A549 (cell line): ENCODE data around the gene RGS17.

Source experiments
- CHD2 ChIP-seq: fragments of 150-350 bp; IDR thresholded peaks from 2 replicates; pipeline ENCODE4 v1.6.1; 2014; ENCODE audit warnings: low read length; ENCODE audit not compliant: partially characterized antibody
- EP300 ChIP-seq, 2 experiments: fragments of >200 bp; sonication (Bioruptor Twin); formaldehyde crosslinking; IDR thresholded peaks; 2 replicates in 1 of 2; 3 replicates in 1 of 2; pipeline ENCODE4 v1.6.1; 2016 to 2017
- FOSL2 ChIP-seq, 2 experiments: fragments of 450-650 bp in 1 of 2; fragments of >200 bp in 1 of 2; sonication (Bioruptor Twin) in 1 of 2; formaldehyde crosslinking; IDR thresholded peaks; 2 replicates each; pipeline versions ENCODE4 v1.5.0 to v1.6.1; 2016 to 2020; ENCODE audit warnings: mild to moderate bottlenecking in 1 of 2, moderate library complexity in 1 of 2
- MYC ChIP-seq: IDR thresholded peaks from 2 replicates; pipeline ENCODE4 v1.6.1; 2012; ENCODE audit warnings: mild to moderate bottlenecking, inconsistent platforms, low read length, improper control_type of control experiment, borderline replicate concordance
- SREBF2 ChIP-seq: fragments of 450-650 bp; IDR thresholded peaks from 2 replicates; pipeline ENCODE4 v1.6.1; 2014; ENCODE audit warnings: mild to moderate bottlenecking, moderate library complexity
- TF ChIP-seq, protein P1 (sequence below): fragments of >200 bp; sonication (Bioruptor Twin); formaldehyde crosslinking; IDR thresholded peaks from 3 replicates; pipeline ENCODE4 v1.5.1; 2016

- TF ChIP-seq SREBF2 (no peak), FOSL2 (IDR thresholded peaks at IDR 0.05) (no peak), FOSL2 (CRISPR knock-in tag; IDR thresholded peaks at IDR 0.05) (no peak), MYC (no peak), CHD2 (no peak), EP300 (IDR thresholded peaks at IDR 0.05) (no peak)
- TF ChIP-seq, protein P1, sequence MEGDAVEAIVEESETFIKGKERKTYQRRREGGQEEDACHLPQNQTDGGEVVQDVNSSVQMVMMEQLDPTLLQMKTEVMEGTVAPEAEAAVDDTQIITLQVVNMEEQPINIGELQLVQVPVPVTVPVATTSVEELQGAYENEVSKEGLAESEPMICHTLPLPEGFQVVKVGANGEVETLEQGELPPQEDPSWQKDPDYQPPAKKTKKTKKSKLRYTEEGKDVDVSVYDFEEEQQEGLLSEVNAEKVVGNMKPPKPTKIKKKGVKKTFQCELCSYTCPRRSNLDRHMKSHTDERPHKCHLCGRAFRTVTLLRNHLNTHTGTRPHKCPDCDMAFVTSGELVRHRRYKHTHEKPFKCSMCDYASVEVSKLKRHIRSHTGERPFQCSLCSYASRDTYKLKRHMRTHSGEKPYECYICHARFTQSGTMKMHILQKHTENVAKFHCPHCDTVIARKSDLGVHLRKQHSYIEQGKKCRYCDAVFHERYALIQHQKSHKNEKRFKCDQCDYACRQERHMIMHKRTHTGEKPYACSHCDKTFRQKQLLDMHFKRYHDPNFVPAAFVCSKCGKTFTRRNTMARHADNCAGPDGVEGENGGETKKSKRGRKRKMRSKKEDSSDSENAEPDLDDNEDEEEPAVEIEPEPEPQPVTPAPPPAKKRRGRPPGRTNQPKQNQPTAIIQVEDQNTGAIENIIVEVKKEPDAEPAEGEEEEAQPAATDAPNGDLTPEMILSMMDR: no peak
Observed at GRCh38 chr6:153058291-153058690, 72.8 kb downstream of the RGS17 start.
